H1 (cell line): ENCODE results near the gene MEMO1. TPM values are rescaled to one million over a fixed set of nuclear protein-coding genes. Genes with fewer than 3 reads are reported as not detected.

Experiments
- CTCF ChIA-PET: fragments of 300-600 bp; sonication (Branson Sonifier 250); formaldehyde crosslinking; loops from one replicate; lab custom pipeline; 2021; ENCODE audit not compliant: partially characterized antibody; lab: Charles Lee
- POLR2A ChIA-PET: fragments of 300-600 bp; sonication (Branson Sonifier 250); formaldehyde crosslinking; loops from one replicate; lab custom pipeline; 2021; ENCODE audit warnings: inconsistent platforms; ENCODE audit not compliant: partially characterized antibody; lab: Charles Lee
- DNase-seq, 2 experiments: peaks; one replicate each; pipeline versions ENCODE4 v3.0.0 to v3.0.0-alpha.2; 2010 to 2022; ENCODE audit warnings: low spot score in 2 of 2, low read depth in 1 of 2, mixed read lengths in 1 of 2
- FAIRE-seq: peaks from 2 replicates; lab custom pipeline; 2011; peaks lifted over from hg19 to GRCh38; lab: Jason Lieb, UNC
- H2AFZ ChIP-seq: 2 replicates; pipeline ENCODE4 v1.8.1; 2012; ENCODE audit warnings: low read length, inconsistent platforms
- H2AK5ac ChIP-seq: 2 replicates; pipeline ENCODE4 v1.6.1; 2013; ENCODE audit warnings: low read depth, low read length
- H2BK120ac ChIP-seq: replicated peaks from 2 replicates; pipeline ENCODE3; 2013; ENCODE audit warnings: low read depth, low read length, inconsistent platforms
- H2BK12ac ChIP-seq: 2 replicates; pipeline ENCODE4 v1.6.1; 2013; ENCODE audit warnings: low read depth, low read length
- H2BK15ac ChIP-seq: 2 replicates; pipeline ENCODE4 v1.6.1; 2013; ENCODE audit warnings: low read length
- H2BK20ac ChIP-seq: 2 replicates; pipeline ENCODE4 v1.6.1; 2013; ENCODE audit warnings: low read length
- H2BK5ac ChIP-seq: 2 replicates; pipeline ENCODE4 v1.6.1; 2013; ENCODE audit warnings: low read depth, low read length
- H3K14ac ChIP-seq: 2 replicates; pipeline ENCODE4 v1.6.1; 2013; ENCODE audit warnings: inconsistent platforms; ENCODE audit not compliant: insufficient read length
- H3K18ac ChIP-seq: 2 replicates; pipeline ENCODE4 v1.6.1; 2013; ENCODE audit warnings: low read length; ENCODE audit errors: extremely low read depth
- H3K23ac ChIP-seq: 2 replicates; pipeline ENCODE4 v1.6.1; 2013; ENCODE audit warnings: inconsistent platforms; ENCODE audit not compliant: insufficient read length
- H3K23me2 ChIP-seq: 2 replicates; pipeline ENCODE4 v1.6.1; 2013; ENCODE audit warnings: low read depth, low read length
- H3K27ac ChIP-seq: 2 replicates; pipeline ENCODE4 v1.6.1; 2011; ENCODE audit warnings: low read depth, low read length, inconsistent platforms
- H3K27me3 ChIP-seq, 4 experiments: replicated peaks in 1 of 4; 1 replicate in 1 of 4; 2 replicates in 3 of 4; pipeline versions ENCODE4 v1.6.1 to v1.8.1; 2011 to 2013; ENCODE audit warnings: low read length in 3 of 4, mild to moderate bottlenecking in 3 of 4, inconsistent platforms in 2 of 4, mixed read lengths in 2 of 4, moderate library complexity in 1 of 4; ENCODE audit not compliant: control insufficient read depth in 3 of 4, insufficient read depth in 3 of 4; ENCODE audit errors: extremely low read depth in 1 of 4
- H3K36me3 ChIP-seq, 4 experiments: 2 replicates each; pipeline versions ENCODE4 v1.6.1 to v1.8.1; 2011 to 2013; ENCODE audit warnings: mild to moderate bottlenecking in 4 of 4, low read length in 3 of 4, moderate library complexity in 2 of 4, control low read depth in 1 of 4, inconsistent platforms in 1 of 4; ENCODE audit not compliant: insufficient read depth in 4 of 4, control insufficient read depth in 2 of 4
- H3K4ac ChIP-seq: replicated peaks from 2 replicates; pipeline ENCODE3; 2013; ENCODE audit warnings: low read length, low read depth, mixed read lengths, inconsistent platforms; ENCODE audit not compliant: insufficient read length
- H3K4me1 ChIP-seq, 4 experiments: replicated peaks in 1 of 4; 1 replicate in 1 of 4; 2 replicates in 3 of 4; pipeline versions ENCODE4 v1.6.1 to v1.8.1; 2011 to 2013; ENCODE audit warnings: low read length in 3 of 4, inconsistent platforms in 2 of 4, mixed read lengths in 1 of 4; ENCODE audit not compliant: insufficient read depth in 4 of 4, control insufficient read depth in 3 of 4
- H3K4me2 ChIP-seq, 2 experiments: 2 replicates each; pipeline versions ENCODE4 v1.6.1 to v1.8.1; 2011 to 2013; ENCODE audit warnings: low read depth in 2 of 2, low read length in 2 of 2, control low read depth in 1 of 2, inconsistent platforms in 1 of 2, mild to moderate bottlenecking in 1 of 2; ENCODE audit not compliant: insufficient read depth in 1 of 2
- H3K4me3 ChIP-seq, 4 experiments: fragments of 200-600, 300-600 bp in 1 of 4; sonication (generic), shearing (Covaris generic), sonication (Bioruptor Twin) in 1 of 4; 2 replicates each; pipeline versions ENCODE4 v1.5.1 to v1.8.1; 2011 to 2016; ENCODE audit warnings: low read length in 4 of 4, low read depth in 3 of 4, control low read depth in 2 of 4, inconsistent platforms in 2 of 4, mild to moderate bottlenecking in 2 of 4, mixed read lengths in 1 of 4, moderate library complexity in 1 of 4; ENCODE audit not compliant: insufficient read depth in 2 of 4; ENCODE audit errors: extremely low read depth in 1 of 4
- H3K56ac ChIP-seq: replicated peaks from 2 replicates; pipeline ENCODE3; 2013; ENCODE audit warnings: low read depth, mild to moderate bottlenecking, mixed read lengths, low read length, inconsistent platforms; ENCODE audit not compliant: insufficient read length
- H3K79me1 ChIP-seq: 2 replicates; pipeline ENCODE4 v1.6.1; 2013; ENCODE audit warnings: low read depth, low read length, control low read depth
- H3K79me2 ChIP-seq, 2 experiments: 2 replicates each; pipeline versions ENCODE4 v1.6.1 to v1.8.1; 2012 to 2013; ENCODE audit warnings: low read length in 2 of 2, mild to moderate bottlenecking in 2 of 2, inconsistent platforms in 1 of 2; ENCODE audit not compliant: insufficient read depth in 2 of 2, control insufficient read depth in 1 of 2
- H3K9ac ChIP-seq, 4 experiments: replicated peaks in 1 of 4; 1 replicate in 1 of 4; 2 replicates in 3 of 4; pipeline versions ENCODE4 v1.6.1 to v1.8.1; 2011 to 2013; ENCODE audit warnings: low read depth in 3 of 4, low read length in 3 of 4, control low read depth in 2 of 4, mild to moderate bottlenecking in 2 of 4, moderate library complexity in 2 of 4, inconsistent platforms in 1 of 4; ENCODE audit errors: extremely low read depth in 1 of 4
- H3K9me3 ChIP-seq, 2 experiments: 2 replicates each; pipeline versions ENCODE4 v1.6.1 to v1.8.1; 2012 to 2013; ENCODE audit warnings: mild to moderate bottlenecking in 2 of 2, moderate library complexity in 2 of 2, control low read depth in 1 of 2, inconsistent platforms in 1 of 2, low read depth in 1 of 2, low read length in 1 of 2, mixed read lengths in 1 of 2; ENCODE audit not compliant: insufficient read depth in 2 of 2
- H4K20me1 ChIP-seq, 2 experiments: replicated peaks in 1 of 2; 2 replicates each; pipeline versions ENCODE3 to v1.8.1; 2011 to 2013; ENCODE audit warnings: inconsistent platforms in 2 of 2, low read length in 2 of 2, mild to moderate bottlenecking in 1 of 2; ENCODE audit not compliant: insufficient read depth in 2 of 2, control insufficient read depth in 1 of 2
- H4K5ac ChIP-seq: 2 replicates; pipeline ENCODE4 v1.6.1; 2013; ENCODE audit warnings: low read length, low read depth, mixed read lengths, inconsistent platforms; ENCODE audit not compliant: insufficient read length
- H4K8ac ChIP-seq: 2 replicates; pipeline ENCODE4 v1.8.0; 2013; ENCODE audit warnings: mild to moderate bottlenecking, moderate library complexity, low read length, inconsistent platforms; ENCODE audit not compliant: insufficient read depth; ENCODE audit errors: extremely low read depth
- H4K91ac ChIP-seq: replicated peaks from 2 replicates; pipeline ENCODE3; 2013; ENCODE audit warnings: low read length, mixed read lengths, inconsistent platforms; ENCODE audit not compliant: insufficient read length
- KDM1A ChIP-seq: fragments of 200-600, 300-600 bp; sonication (generic); IDR thresholded peaks from 2 replicates; pipeline ENCODE4 v1.7.1; 2016; ENCODE audit warnings: mild to moderate bottlenecking, low read length, borderline replicate concordance
- WGBS, 2 experiments: shearing (Covaris generic) in 1 of 2; methylation state at CpG; one replicate each; pipeline versions ENCODE4 v1.1.6 to v1.1.7; 2013 to 2015; ENCODE audit warnings: low lambda C conversion rate in 2 of 2, mixed read lengths in 2 of 2, inconsistent platforms in 1 of 2, low coverage in 1 of 2, missing lambda C conversion rate in 1 of 2; ENCODE audit not compliant: insufficient replicate concordance in 2 of 2, insufficient coverage in 1 of 2, insufficient read length in 1 of 2; ENCODE audit errors: extremely low coverage in 1 of 2, missing lambda C conversion rate in 1 of 2; 5-methylcytosine and 5-hydroxymethylcytosine counted together
- polyA plus RNA-seq, 7 experiments: library from polyadenylated mRNA; depleted of rRNA in 3 of 7; stranded (reverse) in 5 of 7; unstranded in 2 of 7; fragments of >200 nt in 5 of 7; fragments of 200-250 nt in 2 of 7; gene quantifications; 1 replicate in 5 of 7; 2 replicates in 1 of 7; 4 replicates in 1 of 7; pipeline versions ENCODE4 v1.2.1 to v1.2.3, GENCODE V29; 2011 to 2013; ENCODE audit warnings: missing spikeins in 2 of 7, mixed read lengths in 2 of 7
- total RNA-seq: library from RNA; stranded (reverse); fragmentation: NEBNext Ultra II Directional; extraction: Animal tissue kit (Norgen Biotek cat#: 25700); gene quantifications from 2 replicates; pipeline ENCODE4 v1.2.1, GENCODE V29; 2021
- TF ChIP-seq, protein P1 (sequence below): IDR thresholded peaks from 2 replicates; pipeline ENCODE4 v1.6.1; 2012; ENCODE audit warnings: inconsistent platforms

Gene MEMO1
- total and polyA plus RNA-seq, 2 of the 8 experiments (the other 6 are each of a cell fraction or from before 2014, with no cell fraction given) = 26.9 to 54.7 TPM

DNA sequence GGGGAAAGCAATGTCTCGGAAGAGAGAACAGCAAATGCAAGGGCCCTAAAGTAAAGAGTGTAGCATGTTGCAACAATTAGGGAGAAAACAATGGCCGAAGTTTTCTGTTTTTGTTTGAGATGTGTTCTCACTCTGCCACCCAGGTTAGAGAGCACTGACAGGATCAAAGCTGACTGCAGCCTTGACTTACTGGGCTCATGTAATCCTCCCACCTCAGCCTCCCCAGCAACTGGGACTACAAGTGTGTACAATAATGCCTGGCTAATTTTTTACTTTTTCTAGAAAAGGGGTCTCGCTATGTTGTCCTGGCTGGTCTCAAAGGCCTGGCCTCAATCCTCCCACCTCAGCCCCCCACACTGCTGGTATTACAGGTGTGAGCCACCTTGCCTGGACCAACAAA is 23.9 kb downstream of the MEMO1 start:
- FAIRE-seq (no peak), DNase-seq (no peak)
- no peak overlapping the region for H4K8ac ChIP-seq
- H3K4me3 ChIP-seq = no peak overlapping the region
- ChIA-PET POLR2A (interaction anchor here (1.3 kb wide), 1 partner anchor 13 kb away, joined by 5 read pairs; no protein-coding TSS in a partner anchor), CTCF (no interaction called here)
- no peak overlapping the region for H3K4me2 ChIP-seq
- no peaks in the 10 kb centered on the region for H3K9me3 ChIP-seq
- no peak overlapping the region for H2AK5ac ChIP-seq
- H3K4me1 ChIP-seq = no peaks in the 10 kb centered on the region
- H2BK12ac ChIP-seq = no peak overlapping the region
- H4K5ac ChIP-seq = no peak overlapping the region
- H3K23ac ChIP-seq = no peak overlapping the region
- H3K56ac ChIP-seq = no peak overlapping the region
- no peak overlapping the region for H2BK15ac ChIP-seq
- 87% methylated on average over 3 of the region's 3 CpGs; no CpG with 5 or more reads in 1 of the 2 experiments for WGBS, 2 experiments
- no peak overlapping the region for H4K91ac ChIP-seq
- H2BK120ac ChIP-seq = no peak overlapping the region
- H3K79me1 ChIP-seq = no peaks in the 10 kb centered on the region; the same call in 1 of the 2 replicates
- H2AFZ ChIP-seq = no peak overlapping the region
- no peaks in the 10 kb centered on the region for H3K27me3 ChIP-seq
- H3K14ac ChIP-seq = no peak overlapping the region
- no peak overlapping the region for H2BK20ac ChIP-seq
- H3K18ac ChIP-seq = no peak overlapping the region
- TF ChIP-seq, protein P1, sequence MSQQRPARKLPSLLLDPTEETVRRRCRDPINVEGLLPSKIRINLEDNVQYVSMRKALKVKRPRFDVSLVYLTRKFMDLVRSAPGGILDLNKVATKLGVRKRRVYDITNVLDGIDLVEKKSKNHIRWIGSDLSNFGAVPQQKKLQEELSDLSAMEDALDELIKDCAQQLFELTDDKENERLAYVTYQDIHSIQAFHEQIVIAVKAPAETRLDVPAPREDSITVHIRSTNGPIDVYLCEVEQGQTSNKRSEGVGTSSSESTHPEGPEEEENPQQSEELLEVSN = no peak
- peak; percentile 36; the same call in 1 of the 2 replicates for TF ChIP-seq KDM1A
- no peak overlapping the region for H2BK5ac ChIP-seq
- no peaks in the 10 kb centered on the region for H3K36me3 ChIP-seq
- H3K4ac ChIP-seq = no peak overlapping the region
- peaks cover 0 to 70% of the 10 kb centered on the region in 2 experiments; a peak in 2 of 4 replicates for H3K79me2 ChIP-seq
- no peak overlapping the region for H3K9ac ChIP-seq
- H3K27ac ChIP-seq = no peak overlapping the region
- H4K20me1 ChIP-seq = no peaks in the 10 kb centered on the region
- no peaks in the 10 kb centered on the region for H3K23me2 ChIP-seq
